Peyer's patch (tissue), 4 donors: ENCODE measurements around the gene ANTKMT.

Experiments used
- CTCF ChIP-seq, 6 experiments: fragments of 450-650 bp in 4 of 6; fragments of 200-600 bp in 2 of 6; sonication (generic) in 1 of 6; IDR thresholded peaks; one replicate each; pipeline ENCODE4 v1.5.1; 2017 to 2019; ENCODE audit warnings: antibody characterized with exemption in 6 of 6, mild to moderate bottlenecking in 3 of 6, moderate library complexity in 1 of 6
- POLR2A ChIP-seq, 2 donors: fragments of 450-650 bp; IDR thresholded peaks; one replicate each; pipeline ENCODE4 v1.5.1; 2017; ENCODE audit warnings: antibody characterized with exemption in 2 of 2, mild to moderate bottlenecking in 2 of 2, moderate library complexity in 2 of 2

GRCh38 chr16:728890-729744 is 8.2 kb downstream of the ANTKMT start:
- no peak for TF ChIP-seq CTCF (IDR thresholded peaks at IDR 0.05)
- no peak for TF ChIP-seq POLR2A (IDR thresholded peaks at IDR 0.05)
